ENCODE measurements around the gene MACO1.

Gene MACO1

GRCh38 chr1:25523542-25523941 lies 92.8 kb downstream of the MACO1 start:
- Histone ChIP-seq H3K27me3 (ENCODE audit: insufficient read depth, low read length) (no peaks in the 10 kb centered on the region), H3K4me1 (ENCODE audit: insufficient read depth, low read length) (no peaks in the 10 kb centered on the region), H3K9ac (ENCODE audit: low read depth, low read length) (no peak overlapping the region), H3K9me3 (ENCODE audit: insufficient read depth, low read depth, low read length) (no peaks in the 10 kb centered on the region), H3K36me3 (ENCODE audit: insufficient read depth, low read depth, low read length) (no peaks in the 10 kb centered on the region), H3K27ac (ENCODE audit: low read length) (no peak overlapping the region), H3K4me3 (ENCODE audit: low read length) (no peak overlapping the region)

GRCh38 chr1:25524568-25525360 lies 94.1 kb downstream of the MACO1 start:
- no peaks in the 10 kb centered on the region for H3K9me3 ChIP-seq (ENCODE audit: insufficient read depth, low read depth, low read length)
- no peaks in the 10 kb centered on the region for H3K27me3 ChIP-seq (ENCODE audit: insufficient read depth, low read length)
- H3K36me3 ChIP-seq (ENCODE audit: insufficient read depth, low read depth, low read length), result no peaks in the 10 kb centered on the region
- H3K4me3 ChIP-seq (ENCODE audit: low read length), result no peak overlapping the region
- H3K27ac ChIP-seq (ENCODE audit: low read length), result no peak overlapping the region
- no peaks in the 10 kb centered on the region for H3K4me1 ChIP-seq (ENCODE audit: insufficient read depth, low read length)
- no peak overlapping the region for H3K9ac ChIP-seq (ENCODE audit: low read depth, low read length)

GRCh38 chr1:25525361-25525688 lies 94.6 kb downstream of the MACO1 start:
- Histone ChIP-seq H3K9ac (ENCODE audit: low read depth, low read length) (no peak overlapping the region), H3K4me1 (ENCODE audit: insufficient read depth, low read length) (no peaks in the 10 kb centered on the region), H3K4me3 (ENCODE audit: low read length) (no peak overlapping the region)

GRCh38 chr1:25526753-25527152 lies 96.1 kb downstream of the MACO1 start:
- H3K36me3 ChIP-seq (ENCODE audit: insufficient read depth, low read depth, low read length), result no peaks in the 10 kb centered on the region
- H3K4me1 ChIP-seq (ENCODE audit: insufficient read depth, low read length), result no peaks in the 10 kb centered on the region
- H3K27me3 ChIP-seq (ENCODE audit: insufficient read depth, low read length), result no peaks in the 10 kb centered on the region
- H3K9ac ChIP-seq (ENCODE audit: low read depth, low read length), result no peak overlapping the region
- no peak overlapping the region for H3K27ac ChIP-seq (ENCODE audit: low read length)
- H3K9me3 ChIP-seq (ENCODE audit: insufficient read depth, low read depth, low read length), result no peaks in the 10 kb centered on the region
- no peak overlapping the region for H3K4me3 ChIP-seq (ENCODE audit: low read length)

More at GRCh38 chr1:25525361-25525688, 94.6 kb downstream of the MACO1 start:
- H3K9me3 ChIP-seq (ENCODE audit: insufficient read depth, low read depth, low read length), result no peaks in the 10 kb centered on the region
- H3K27ac ChIP-seq (ENCODE audit: low read length), result no peak overlapping the region
- no peaks in the 10 kb centered on the region for H3K27me3 ChIP-seq (ENCODE audit: insufficient read depth, low read length)
- H3K36me3 ChIP-seq (ENCODE audit: insufficient read depth, low read depth, low read length), result no peaks in the 10 kb centered on the region

GRCh38 chr1:25527226-25527846 lies 96.6 kb downstream of the MACO1 start:
- Histone ChIP-seq H3K27ac (ENCODE audit: low read length) (no peak overlapping the region), H3K4me3 (ENCODE audit: low read length) (no peak overlapping the region), H3K36me3 (ENCODE audit: insufficient read depth, low read depth, low read length) (no peaks in the 10 kb centered on the region), H3K27me3 (ENCODE audit: insufficient read depth, low read length) (no peaks in the 10 kb centered on the region), H3K9me3 (ENCODE audit: insufficient read depth, low read depth, low read length) (no peaks in the 10 kb centered on the region), H3K4me1 (ENCODE audit: insufficient read depth, low read length) (no peaks in the 10 kb centered on the region), H3K9ac (ENCODE audit: low read depth, low read length) (no peak overlapping the region)

GRCh38 chr1:25527946-25528595 lies 97.4 kb downstream of the MACO1 start:
- H3K4me1 ChIP-seq (ENCODE audit: insufficient read depth, low read length), result no peaks in the 10 kb centered on the region
- no peak overlapping the region for H3K9ac ChIP-seq (ENCODE audit: low read depth, low read length)
- H3K27me3 ChIP-seq (ENCODE audit: insufficient read depth, low read length), result no peaks in the 10 kb centered on the region
- H3K27ac ChIP-seq (ENCODE audit: low read length), result no peak overlapping the region
- no peaks in the 10 kb centered on the region for H3K36me3 ChIP-seq (ENCODE audit: insufficient read depth, low read depth, low read length)
- H3K9me3 ChIP-seq (ENCODE audit: insufficient read depth, low read depth, low read length), result no peaks in the 10 kb centered on the region
- no peak overlapping the region for H3K4me3 ChIP-seq (ENCODE audit: low read length)

GRCh38 chr1:25528881-25529517 lies 98.3 kb downstream of the MACO1 start:
- H3K4me3 ChIP-seq (ENCODE audit: low read length), result no peak overlapping the region
- no peak overlapping the region for H3K9ac ChIP-seq (ENCODE audit: low read depth, low read length)
- no peak overlapping the region for H3K27ac ChIP-seq (ENCODE audit: low read length)
- no peaks in the 10 kb centered on the region for H3K36me3 ChIP-seq (ENCODE audit: insufficient read depth, low read depth, low read length)
- no peaks in the 10 kb centered on the region for H3K27me3 ChIP-seq (ENCODE audit: insufficient read depth, low read length)
- H3K9me3 ChIP-seq (ENCODE audit: insufficient read depth, low read depth, low read length), result no peaks in the 10 kb centered on the region
- no peaks in the 10 kb centered on the region for H3K4me1 ChIP-seq (ENCODE audit: insufficient read depth, low read length)

GRCh38 chr1:25529518-25530185 lies 99.0 kb downstream of the MACO1 start:
- no peaks in the 10 kb centered on the region for H3K9me3 ChIP-seq (ENCODE audit: insufficient read depth, low read depth, low read length)
- H3K4me3 ChIP-seq (ENCODE audit: low read length), result no peak overlapping the region
- H3K9ac ChIP-seq (ENCODE audit: low read depth, low read length), result no peak overlapping the region
- no peaks in the 10 kb centered on the region for H3K4me1 ChIP-seq (ENCODE audit: insufficient read depth, low read length)
- H3K27me3 ChIP-seq (ENCODE audit: insufficient read depth, low read length), result no peaks in the 10 kb centered on the region
- H3K27ac ChIP-seq (ENCODE audit: low read length), result no peak overlapping the region
- no peaks in the 10 kb centered on the region for H3K36me3 ChIP-seq (ENCODE audit: insufficient read depth, low read depth, low read length)

- Histone ChIP-seq H3K4me3 (ENCODE audit: low read length) (no peak overlapping the region), H3K4me1 (ENCODE audit: insufficient read depth, low read length) (no peaks in the 10 kb centered on the region)
Observed at GRCh38 chr1:25530186-25531081, 99.7 kb downstream of the MACO1 start.

GRCh38 chr1:25531082-25531461 lies 100.4 kb downstream of the MACO1 start:
- H3K27ac ChIP-seq (ENCODE audit: low read length), result no peak overlapping the region
- H3K36me3 ChIP-seq (ENCODE audit: insufficient read depth, low read depth, low read length), result no peaks in the 10 kb centered on the region
- H3K27me3 ChIP-seq (ENCODE audit: insufficient read depth, low read length), result no peaks in the 10 kb centered on the region
- H3K4me3 ChIP-seq (ENCODE audit: low read length), result no peak overlapping the region
- no peaks in the 10 kb centered on the region for H3K4me1 ChIP-seq (ENCODE audit: insufficient read depth, low read length)
- no peak overlapping the region for H3K9ac ChIP-seq (ENCODE audit: low read depth, low read length)
- H3K9me3 ChIP-seq (ENCODE audit: insufficient read depth, low read depth, low read length), result no peaks in the 10 kb centered on the region

More at GRCh38 chr1:25530186-25531081, 99.7 kb downstream of the MACO1 start:
- no peak overlapping the region for H3K9ac ChIP-seq (ENCODE audit: low read depth, low read length)
- no peaks in the 10 kb centered on the region for H3K9me3 ChIP-seq (ENCODE audit: insufficient read depth, low read depth, low read length)
- H3K27me3 ChIP-seq (ENCODE audit: insufficient read depth, low read length), result no peaks in the 10 kb centered on the region
- no peak overlapping the region for H3K27ac ChIP-seq (ENCODE audit: low read length)
- H3K36me3 ChIP-seq (ENCODE audit: insufficient read depth, low read depth, low read length), result no peaks in the 10 kb centered on the region

GRCh38 chr1:25532970-25533369 lies 102.3 kb downstream of the MACO1 start:
- no peak overlapping the region for H3K4me3 ChIP-seq (ENCODE audit: low read length)
- no peak overlapping the region for H3K27ac ChIP-seq (ENCODE audit: low read length)
- H3K27me3 ChIP-seq (ENCODE audit: insufficient read depth, low read length), result no peaks in the 10 kb centered on the region
- H3K9me3 ChIP-seq (ENCODE audit: insufficient read depth, low read depth, low read length), result no peaks in the 10 kb centered on the region
- H3K4me1 ChIP-seq (ENCODE audit: insufficient read depth, low read length), result peaks cover 4% of the 10 kb centered on the region; the same call in 1 of the 2 replicates
- H3K36me3 ChIP-seq (ENCODE audit: insufficient read depth, low read depth, low read length), result no peaks in the 10 kb centered on the region
- H3K9ac ChIP-seq (ENCODE audit: low read depth, low read length), result no peak overlapping the region
